B cell (primary cell): ENCODE results near the gene EXOC4. TPM values are rescaled to one million over a fixed set of nuclear protein-coding genes. Genes with fewer than 3 reads are reported as not detected.

Source experiments
- ATAC-seq: fragments of 200-7000 bp; cut with Tn5 transposase; one replicate; pipeline ENCODE4 v1.10.0; 2021; ENCODE audit warnings: low read depth, mild to moderate bottlenecking, moderate number of reproducible peaks, moderate library complexity
- CTCF ChIA-PET: fragments of 350-600 bp; sonication (Branson Sonifier 250); formaldehyde crosslinking; loops from one replicate; lab custom pipeline; 2021; ENCODE audit warnings: antibody characterized with exemption, inconsistent platforms; lab: Charles Lee
- POLR2A ChIA-PET: fragments of 350-600 bp; sonication (Branson Sonifier 250); formaldehyde crosslinking; loops from one replicate; lab custom pipeline; 2021; ENCODE audit warnings: antibody characterized with exemption; lab: Charles Lee
- DNase-seq: peaks from one replicate; pipeline ENCODE4 v3.0.0; 2013
- H2AFZ ChIP-seq: 2 replicates; pipeline ENCODE4 v1.6.1; 2012; ENCODE audit warnings: mild to moderate bottlenecking, low read depth, low read length; ENCODE audit not compliant: insufficient read depth, poor library complexity, severe bottlenecking
- H3K27ac ChIP-seq, 2 donors: 1 replicate in 1 of 2; 2 replicates in 1 of 2; pipeline ENCODE4 v1.5.1; 2012 to 2013; ENCODE audit warnings: low read length in 2 of 2, mild to moderate bottlenecking in 2 of 2, moderate library complexity in 1 of 2
- H3K27me3 ChIP-seq, 4 experiments: fragments of 200-600 bp in 1 of 4; sonication (generic) in 1 of 4; replicated peaks in 1 of 4; 1 replicate in 2 of 4; 2 replicates in 2 of 4; pipeline versions ENCODE4 v1.6.1 to v1.7.0; 2013 to 2016; ENCODE audit warnings: low read length in 3 of 4, mild to moderate bottlenecking in 2 of 4, mixed read lengths in 1 of 4, moderate library complexity in 1 of 4; ENCODE audit not compliant: insufficient read depth in 4 of 4, control insufficient read depth in 3 of 4; ENCODE audit errors: control extremely low read depth in 1 of 4
- H3K36me3 ChIP-seq, 2 experiments: replicated peaks in 1 of 2; 1 replicate in 1 of 2; 2 replicates in 1 of 2; pipeline versions ENCODE4 v1.6.1 to v1.7.1; 2013; ENCODE audit warnings: low read length in 1 of 2; ENCODE audit not compliant: insufficient read depth in 2 of 2, control insufficient read depth in 1 of 2; ENCODE audit errors: control extremely low read depth in 1 of 2, extremely low read depth in 1 of 2
- H3K4me1 ChIP-seq, 2 donors: fragments of 200-600 bp in 1 of 2; sonication (generic) in 1 of 2; 1 replicate in 1 of 2; 2 replicates in 1 of 2; pipeline versions ENCODE4 v1.5.1 to v1.6.1; 2013 to 2017; ENCODE audit warnings: low read length in 2 of 2; ENCODE audit not compliant: control insufficient read depth in 2 of 2, insufficient read depth in 2 of 2
- H3K4me2 ChIP-seq: replicated peaks from 2 replicates; pipeline ENCODE3; 2012; ENCODE audit warnings: mild to moderate bottlenecking, low read depth, low read length; ENCODE audit not compliant: poor library complexity, severe bottlenecking
- H3K4me3 ChIP-seq, 5 experiments: fragments of 200-600 bp in 1 of 5; sonication (generic) in 1 of 5; 1 replicate in 3 of 5; 2 replicates in 2 of 5; pipeline versions ENCODE4 v1.5.1 to v1.7.0; 2011 to 2016; ENCODE audit warnings: low read length in 4 of 5, mild to moderate bottlenecking in 4 of 5, low read depth in 2 of 5, control low read depth in 1 of 5, moderate library complexity in 1 of 5; ENCODE audit not compliant: insufficient read depth in 1 of 5; ENCODE audit errors: control extremely low read depth in 1 of 5, extremely low read depth in 1 of 5
- H3K79me2 ChIP-seq: fragments of 200-600 bp; sonication (generic); one replicate; pipeline ENCODE4 v1.6.0; 2016; ENCODE audit warnings: low read length; ENCODE audit not compliant: control insufficient read depth, insufficient read depth
- H3K9ac ChIP-seq: fragments of 200-600 bp; sonication (generic); 2 replicates; pipeline ENCODE4 v1.6.1; 2017; ENCODE audit warnings: mild to moderate bottlenecking, low read length, moderate library complexity
- H3K9me3 ChIP-seq, 3 donors: one replicate each; pipeline versions ENCODE4 v1.6.1 to v1.7.1; 2013; ENCODE audit warnings: low read length in 2 of 3; ENCODE audit not compliant: control insufficient read depth in 2 of 3, insufficient read depth in 1 of 3; ENCODE audit errors: control extremely low read depth in 1 of 3
- H4K20me1 ChIP-seq: 2 replicates; pipeline ENCODE4 v1.6.0; 2012; ENCODE audit warnings: mild to moderate bottlenecking, low read length; ENCODE audit not compliant: insufficient read depth, control insufficient read depth, poor library complexity, severe bottlenecking
- H3K27ac Mint-ChIP-seq: one replicate; pipeline ENCODE4 v1.8.0; 2021; ENCODE audit warnings: mixed read lengths
- H3K27me3 Mint-ChIP-seq: one replicate; pipeline ENCODE4 v1.8.0; 2021; ENCODE audit warnings: mixed read lengths
- H3K4me1 Mint-ChIP-seq: one replicate; pipeline ENCODE4 v1.8.0; 2021; ENCODE audit warnings: mixed read lengths
- H3K4me3 Mint-ChIP-seq: one replicate; pipeline ENCODE4 v1.8.0; 2021; ENCODE audit warnings: mixed read lengths
- H3K9me3 Mint-ChIP-seq: one replicate; pipeline ENCODE4 v1.8.0; 2022; ENCODE audit warnings: mixed read lengths; ENCODE audit not compliant: insufficient read depth
- CTCF ChIP-seq: fragments of 200-600 bp; IDR thresholded peaks from one replicate; pipeline ENCODE4 v1.8.0; 2022; ENCODE audit warnings: antibody characterized with exemption, mild to moderate bottlenecking
- EZH2 ChIP-seq: IDR thresholded peaks from 2 replicates; pipeline ENCODE4 v1.6.1; 2012; ENCODE audit warnings: borderline replicate concordance, low read depth, mild to moderate bottlenecking, moderate library complexity, low read length; ENCODE audit not compliant: insufficient read depth, poor library complexity, severe bottlenecking
- WGBS: methylation state at CpG from one replicate; pipeline ENCODE4 v1.1.5; 2013; ENCODE audit warnings: missing lambda C conversion rate; ENCODE audit not compliant: insufficient coverage; 5-methylcytosine and 5-hydroxymethylcytosine counted together
- intact Hi-C: fragments of 100-400 bp; cut with micrococcal nuclease; formaldehyde crosslinking; loops from one replicate; pipeline ENCODE4 v1.10.0; 2022
- polyA plus RNA-seq: library from polyadenylated mRNA; depleted of rRNA; stranded (reverse); fragments of >200 nt; gene quantifications from 2 replicates; pipeline ENCODE4 v1.2.3, GENCODE V29; 2012
- total RNA-seq, 2 donors: library from RNA; stranded (reverse); fragments of 120-200 nt in 1 of 2; gene quantifications; 1 replicate in 1 of 2; 2 replicates in 1 of 2; pipeline versions ENCODE4 v1.2.3 to v1.2.4, GENCODE V29; 2013 to 2022

EXOC4 gene
- total and polyA plus RNA-seq, 2 donors (not counting 1 experiment from before 2014, with no cell fraction given) = 16.7 to 135 TPM

GRCh38 chr7:133776266-133776665 lies 523.4 kb downstream of the EXOC4 start:
- H3K79me2 ChIP-seq = no peaks in the 10 kb centered on the region
- intact Hi-C loops = no loop called here
- no peaks in the 10 kb centered on the region for H3K27me3 ChIP-seq
- Mint-ChIP-seq H3K27me3 (no peaks in the 10 kb centered on the region), H3K27ac (no peak overlapping the region), H3K9me3 (peaks cover 8% of the 10 kb centered on the region), H3K4me1 (no peaks in the 10 kb centered on the region), H3K4me3 (no peak overlapping the region)
- TF ChIP-seq EZH2 = no peak
- H3K4me3 ChIP-seq = no peak overlapping the region
- no peak overlapping the region for H3K27ac ChIP-seq
- WGBS = 100% methylated on average over 1 of the region's 3 CpGs
- H3K4me1 ChIP-seq = no peaks in the 10 kb centered on the region
- DNase-seq (no peak), ATAC-seq (no peak)
- H4K20me1 ChIP-seq = no peaks in the 10 kb centered on the region
- POLR2A ChIA-PET = no interaction called here
- peaks cover 0 to 2% of the 10 kb centered on the region in 2 experiments for H3K36me3 ChIP-seq
- H2AFZ ChIP-seq = no peak overlapping the region
- H3K4me2 ChIP-seq = no peak overlapping the region
- CTCF ChIA-PET = no interaction called here
- H3K9me3 ChIP-seq = peaks cover 1 to 5% (median 3%) of the 10 kb centered on the region in 3 donors
- no peak overlapping the region for H3K9ac ChIP-seq

GRCh38 chr7:133777701-133778100 lies 524.8 kb downstream of the EXOC4 start:
- no peaks in the 10 kb centered on the region for H4K20me1 ChIP-seq
- ChIA-PET CTCF (no interaction called here), POLR2A (no interaction called here)
- H3K4me2 ChIP-seq = no peak overlapping the region
- Mint-ChIP-seq H3K9me3 (peaks cover 8% of the 10 kb centered on the region), H3K27ac (no peak overlapping the region), H3K4me1 (no peaks in the 10 kb centered on the region), H3K4me3 (no peak overlapping the region), H3K27me3 (no peaks in the 10 kb centered on the region)
- H3K27me3 ChIP-seq = no peaks in the 10 kb centered on the region
- DNase-seq = no peak
- intact Hi-C loops = no loop called here
- no peak overlapping the region for H3K9ac ChIP-seq
- no peaks in the 10 kb centered on the region for H3K36me3 ChIP-seq
- WGBS = 100% methylated on average over 1 of the region's 4 CpGs
- no peaks in the 10 kb centered on the region for H3K4me1 ChIP-seq
- ATAC-seq = no peak
- H3K79me2 ChIP-seq = no peaks in the 10 kb centered on the region
- no peak overlapping the region for H3K27ac ChIP-seq
- peaks cover 1 to 5% (median 3%) of the 10 kb centered on the region in 3 donors for H3K9me3 ChIP-seq
- H3K4me3 ChIP-seq = no peak overlapping the region
- no peak for TF ChIP-seq CTCF
- no peak for TF ChIP-seq EZH2
- H2AFZ ChIP-seq = no peak overlapping the region
